GM12878 (cell line): ENCODE results near the gene NCBP2. TPM values are rescaled to one million over a fixed set of nuclear protein-coding genes. Genes with fewer than 3 reads are reported as not detected.

Source experiments
- ATAC-seq: fragments of 200-7000 bp; cut with Tn5 transposase; 3 replicates; pipeline ENCODE4 v1.9.1; 2020; ENCODE audit warnings: mild to moderate bottlenecking, moderate library complexity
- BruUV-seq: library from RNA; stranded (reverse); fragments of 400-500 nt; replicated peaks from 2 replicates; lab custom pipeline; 2021; lab: Mats Ljungman, UMichigan
- CTCF ChIA-PET: fragments of 300-600 bp; sonication (Branson Sonifier 250); formaldehyde crosslinking; extraction: SDS; loops from one replicate; lab custom pipeline; 2021; ENCODE audit warnings: inconsistent platforms; lab: Yijun Ruan, JAX
- POLR2A ChIA-PET: fragments of 350-600 bp; formaldehyde crosslinking; extraction: SDS; loops from one replicate; lab custom pipeline; 2021; ENCODE audit warnings: inconsistent platforms; lab: Charles Lee
- RAD21 ChIA-PET: fragments of 300-600 bp; sonication (Branson Sonifier 250); formaldehyde crosslinking; loops from one replicate; lab custom pipeline; 2023; ENCODE audit warnings: antibody characterized with exemption; ENCODE audit not compliant: unreplicated experiment; lab: Charles Lee
- SMC1A ChIA-PET: fragments of 300-600 bp; sonication (Branson Sonifier 250); formaldehyde crosslinking; loops from one replicate; lab custom pipeline; 2023; ENCODE audit not compliant: unreplicated experiment, uncharacterized antibody; lab: Charles Lee
- DNase-seq: peaks from one replicate; pipeline ENCODE4 v3.0.0-alpha.2; 2011; ENCODE audit warnings: low read depth, low spot score
- FAIRE-seq: peaks from 3 replicates; lab custom pipeline; 2011; peaks lifted over from hg19 to GRCh38; lab: Jason Lieb, UNC
- H2AFZ ChIP-seq: 2 replicates; pipeline ENCODE4 v1.6.0; 2011; ENCODE audit warnings: low read depth, low read length, control low read depth; ENCODE audit not compliant: control insufficient read depth
- H3K27ac ChIP-seq: 2 replicates; pipeline ENCODE4 v1.5.1; 2011; ENCODE audit warnings: control low read depth; ENCODE audit not compliant: control insufficient read depth, insufficient read depth
- H3K27me3 ChIP-seq, 2 experiments: replicated peaks in 1 of 2; 2 replicates each; pipeline versions ENCODE4 v1.6.0 to v1.6.1; 2011; ENCODE audit warnings: low read length in 1 of 2; ENCODE audit not compliant: control insufficient read depth in 2 of 2, insufficient read depth in 2 of 2
- H3K36me3 ChIP-seq, 2 experiments: 2 replicates each; pipeline ENCODE4 v1.5.1; 2011; ENCODE audit warnings: low read length in 1 of 2; ENCODE audit not compliant: control insufficient read depth in 2 of 2, insufficient read depth in 2 of 2
- H3K4me1 ChIP-seq: 2 replicates; pipeline ENCODE4 v1.6.1; 2011; ENCODE audit warnings: mild to moderate bottlenecking, low read length, moderate library complexity, mixed read lengths; ENCODE audit not compliant: control insufficient read depth, insufficient read depth
- H3K4me2 ChIP-seq: 2 replicates; pipeline ENCODE4 v1.6.0; 2011; ENCODE audit warnings: control low read depth; ENCODE audit not compliant: control insufficient read depth, insufficient read depth
- H3K4me3 ChIP-seq: fragments of 200-600 bp; sonication (generic); 2 replicates; pipeline ENCODE4 v1.5.1; 2016
- H3K79me2 ChIP-seq: 2 replicates; pipeline ENCODE4 v1.6.0; 2011; ENCODE audit warnings: low read length; ENCODE audit not compliant: control insufficient read depth, insufficient read depth
- H3K9ac ChIP-seq: 2 replicates; pipeline ENCODE4 v1.8.0; 2011; ENCODE audit warnings: low read length, control low read depth, mixed read lengths; ENCODE audit not compliant: control insufficient read depth, insufficient read depth
- H3K9me3 ChIP-seq: replicated peaks from 3 replicates; pipeline ENCODE4 v1.5.1; 2011; ENCODE audit warnings: mild to moderate bottlenecking, low read length; ENCODE audit not compliant: control insufficient read depth, insufficient read depth
- H4K20me1 ChIP-seq: 2 replicates; pipeline ENCODE4 v1.6.0; 2011; ENCODE audit not compliant: control insufficient read depth, insufficient read depth
- HCFC1 ChIP-seq: fragments of 150-350 bp; IDR thresholded peaks from 2 replicates; pipeline ENCODE4 v1.6.1; 2014; ENCODE audit warnings: low read length
- HSF1 ChIP-seq: fragments of 150-350 bp; IDR thresholded peaks from 2 replicates; pipeline ENCODE4 v1.6.1; 2014; ENCODE audit warnings: mild to moderate bottlenecking, low read depth, low read length
- IKZF1 ChIP-seq: fragments of 450-650 bp; conservative IDR thresholded peaks from 2 replicates; pipeline ENCODE4 v1.6.1; 2017; ENCODE audit warnings: antibody characterized with exemption, mild to moderate bottlenecking
- IKZF2 ChIP-seq, 2 experiments: fragments of 450-650 bp; IDR thresholded peaks; 2 replicates each; pipeline ENCODE4 v1.6.1; 2017; ENCODE audit warnings: mild to moderate bottlenecking in 2 of 2, moderate library complexity in 2 of 2
- NR2C1 ChIP-seq: fragments of 450-650 bp; IDR thresholded peaks from 2 replicates; pipeline ENCODE4 v1.6.1; 2017; ENCODE audit warnings: antibody characterized with exemption, mild to moderate bottlenecking, moderate library complexity
- NRF1 ChIP-seq: conservative IDR thresholded peaks from 2 replicates; pipeline ENCODE4 v1.6.1; 2011; ENCODE audit warnings: mild to moderate bottlenecking, low read depth, low read length, improper control_type of control experiment
- SUPT20H ChIP-seq: IDR thresholded peaks from 2 replicates; pipeline ENCODE4 v1.6.1; 2011; ENCODE audit warnings: low read depth, mild to moderate bottlenecking, low read length, moderate library complexity, borderline replicate concordance; ENCODE audit not compliant: control insufficient read depth
- SUZ12 ChIP-seq: fragments of 200-600 bp; sonication (generic); IDR thresholded peaks from one replicate; pipeline ENCODE4 v1.6.1; 2018; ENCODE audit warnings: antibody characterized with exemption, mild to moderate bottlenecking; ENCODE audit not compliant: unreplicated experiment
- ZBTB40 ChIP-seq: fragments of 450-650 bp; IDR thresholded peaks from 2 replicates; pipeline ENCODE4 v1.6.1; 2016; ENCODE audit warnings: mild to moderate bottlenecking, moderate library complexity, borderline replicate concordance
- WGBS: methylation state at CpG from one replicate; pipeline ENCODE4 v1.1.6; 2016; ENCODE audit warnings: low lambda C conversion rate; ENCODE audit not compliant: insufficient replicate concordance, insufficient coverage; ENCODE audit errors: missing lambda C conversion rate; 5-methylcytosine and 5-hydroxymethylcytosine counted together
- in situ Hi-C: fragments of 300-500 bp; cut with MboI; formaldehyde crosslinking; loops from 9 replicates; pipeline ENCODE4 v1.14.3; 2018; ENCODE audit warnings: mixed read lengths
- intact Hi-C: fragments of 100-400 bp; cut with micrococcal nuclease; formaldehyde crosslinking; loops from one replicate; pipeline ENCODE4 v1.14.2; 2022; ENCODE audit not compliant: unreplicated experiment
- polyA plus RNA-seq, 11 experiments: library from polyadenylated mRNA; depleted of rRNA in 4 of 11; unstranded in 6 of 11; stranded (reverse) in 5 of 11; fragments of >200 nt; fragmentation: Nextera tagmentation in 4 of 11; fragmentation: Illumina TruSeq in 1 of 11; extraction: Ambion mirVana in 4 of 11; extraction: Trizol in 1 of 11; gene quantifications; 1 replicate in 1 of 11; 2 replicates in 10 of 11; pipeline versions ENCODE4 v1.2.1 to v1.2.3, GENCODE V29; 2011 to 2016; ENCODE audit warnings: inconsistent platforms in 2 of 11, missing spikeins in 2 of 11, low read depth in 1 of 11
- total RNA-seq, 4 experiments: library from RNA; depleted of rRNA in 3 of 4; stranded (reverse); fragments of >200 nt in 3 of 4; fragmentation: Illumina TruSeq in 1 of 4; extraction: Trizol in 1 of 4; gene quantifications; 2 replicates each; pipeline versions ENCODE4 v1.2.1 to v1.2.3, GENCODE V29; 2013 to 2021
- TF ChIP-seq, protein P1 (sequence below): IDR thresholded peaks from 2 replicates; pipeline ENCODE4 v1.6.1; 2012; ENCODE audit warnings: low read length, inconsistent platforms

The NCBP2 gene
- total and polyA plus RNA-seq, 10 of the 15 experiments (the other 5 are each of a cell fraction or from before 2014, with no cell fraction given), result 59.6 to 136 (median 96.4) TPM

DNA sequence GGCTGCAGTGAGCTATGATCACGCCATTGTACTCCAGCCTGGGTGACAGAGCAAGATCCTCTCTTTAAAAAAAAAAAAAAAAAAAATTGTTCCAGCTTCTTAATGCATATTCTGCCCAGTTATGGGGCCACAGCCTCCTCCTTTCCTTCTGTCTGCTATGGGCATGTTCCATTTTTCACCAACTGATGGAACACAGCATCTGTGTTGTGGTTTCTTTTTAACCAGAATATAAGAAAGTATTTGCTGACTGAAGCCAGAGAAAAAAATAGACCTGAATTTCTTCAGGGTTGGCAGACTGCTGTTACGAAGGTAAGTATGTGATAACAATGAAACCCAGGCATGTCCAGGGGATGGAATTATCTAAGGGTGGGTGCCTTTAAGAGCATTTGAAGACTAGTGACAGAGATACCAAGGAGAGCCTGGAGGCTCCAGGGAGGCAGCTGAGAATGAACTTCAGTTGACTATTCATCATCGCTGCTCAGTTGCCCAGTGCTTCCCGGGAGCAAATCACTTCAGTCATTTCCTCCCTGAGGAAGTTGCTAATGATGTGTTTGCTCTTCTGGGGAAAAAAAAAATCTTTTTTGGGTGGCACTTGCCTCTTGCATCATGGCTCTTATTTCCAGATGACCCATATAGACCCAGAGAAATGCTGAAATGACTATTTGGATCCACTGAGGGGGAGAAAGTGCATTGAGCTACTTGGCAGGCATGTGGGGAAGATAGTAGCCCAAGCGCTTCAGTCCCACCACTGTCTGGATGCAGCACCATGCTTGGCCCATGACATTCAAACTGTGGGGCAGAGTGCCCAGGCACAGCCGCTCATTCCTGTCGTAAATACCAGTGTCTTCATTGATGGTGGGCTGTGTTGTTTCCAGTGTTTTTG, 14.5 kb downstream of the NCBP2 start:
- POLR2A ChIA-PET, result interaction anchor here (0.6 to 1.2 kb wide), 2 partner anchors 11 to 14 kb away, joined by 3 read pairs; no protein-coding TSS in a partner anchor
- no peaks in the 10 kb centered on the region for H4K20me1 ChIP-seq
- intact Hi-C loops, result no loop called here
- no peaks in the 10 kb centered on the region for H3K79me2 ChIP-seq
- TF ChIP-seq NRF1, result no peak
- no peak for TF ChIP-seq SUPT20H
- TF ChIP-seq IKZF2 (IDR thresholded peaks at IDR 0.05), result no peak
- TF ChIP-seq, protein P1, sequence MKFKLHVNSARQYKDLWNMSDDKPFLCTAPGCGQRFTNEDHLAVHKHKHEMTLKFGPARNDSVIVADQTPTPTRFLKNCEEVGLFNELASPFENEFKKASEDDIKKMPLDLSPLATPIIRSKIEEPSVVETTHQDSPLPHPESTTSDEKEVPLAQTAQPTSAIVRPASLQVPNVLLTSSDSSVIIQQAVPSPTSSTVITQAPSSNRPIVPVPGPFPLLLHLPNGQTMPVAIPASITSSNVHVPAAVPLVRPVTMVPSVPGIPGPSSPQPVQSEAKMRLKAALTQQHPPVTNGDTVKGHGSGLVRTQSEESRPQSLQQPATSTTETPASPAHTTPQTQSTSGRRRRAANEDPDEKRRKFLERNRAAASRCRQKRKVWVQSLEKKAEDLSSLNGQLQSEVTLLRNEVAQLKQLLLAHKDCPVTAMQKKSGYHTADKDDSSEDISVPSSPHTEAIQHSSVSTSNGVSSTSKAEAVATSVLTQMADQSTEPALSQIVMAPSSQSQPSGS, result no peak
- TF ChIP-seq ZBTB40, result no peak
- TF ChIP-seq HSF1, result no peak
- TF ChIP-seq NR2C1, result no peak
- TF ChIP-seq IKZF1, result no peak
- TF ChIP-seq SUZ12, result no peak
- no peak for TF ChIP-seq HCFC1
- TF ChIP-seq, all 136 proteins: peak for 0
- ChIA-PET SMC1A (no interaction called here), CTCF (interaction anchor here (1.2 to 5.2 kb wide), 2 partner anchors 14 kb away, joined by 3 to 24 read pairs; partner anchors contain the start of gene NCBP2), RAD21 (no interaction called here)
- no peak for DNase-seq
- no peak overlapping the region for H3K9ac ChIP-seq
- 71% methylated on average over 7 of the region's 7 CpGs for WGBS
- BruUV-seq, result no TSS peak
- H2AFZ ChIP-seq, result no peak overlapping the region
- H3K27me3 ChIP-seq, result no peaks in the 10 kb centered on the region
- H3K27ac ChIP-seq, result no peak overlapping the region
- peaks cover 13% of the 10 kb centered on the region; the same call in 1 of the 2 replicates for H3K4me1 ChIP-seq
- ATAC-seq, result no peak
- H3K4me2 ChIP-seq, result no peak overlapping the region
- peaks cover 3 to 5% of the 10 kb centered on the region in 2 experiments; a peak in 3 of 4 replicates for H3K36me3 ChIP-seq
- H3K9me3 ChIP-seq, result no peaks in the 10 kb centered on the region
- H3K4me3 ChIP-seq, result no peak overlapping the region
- in situ Hi-C loops, result no loop called here
- no peak for FAIRE-seq
